T-helper 2 cell treated with Interferon-gamma antibody and Interleukin-4, amounts not matched to agents 100 ng/mL and 5 ng/mL, for 36 hours (primary cell): ENCODE results near the gene NME7. TPM values are rescaled to one million over a fixed set of nuclear protein-coding genes. Genes with fewer than 3 reads are reported as not detected.
"Not testable (repeated sequence)": the region's sequence is repeated elsewhere in the genome, so short reads cannot be mapped to it uniquely, and the experiment has no call there.

Experiments used
- intact Hi-C: fragments of 100-400 bp; cut with micrococcal nuclease; formaldehyde crosslinking; loops from one replicate; pipeline ENCODE4 v1.15.1; 2023
- total RNA-seq: library from RNA; stranded (reverse); gene quantifications from 2 replicates; pipeline ENCODE4 v1.2.3, GENCODE V29; 2022

The NME7 gene
- total RNA-seq, 1 donor from 2014 or later, result 19.7 TPM

GRCh38 chr1:169308313-169309039 lies 59.1 kb downstream of the NME7 start:
- intact Hi-C loops, result no loop called here

GRCh38 chr1:169307176-169307575 lies 60.4 kb downstream of the NME7 start:
- intact Hi-C loops, result no loop called here

- intact Hi-C loops, result no loop called here
These were observed 61.6 kb downstream of the NME7 start for GRCh38 chr1:169305948-169306347.

DNA sequence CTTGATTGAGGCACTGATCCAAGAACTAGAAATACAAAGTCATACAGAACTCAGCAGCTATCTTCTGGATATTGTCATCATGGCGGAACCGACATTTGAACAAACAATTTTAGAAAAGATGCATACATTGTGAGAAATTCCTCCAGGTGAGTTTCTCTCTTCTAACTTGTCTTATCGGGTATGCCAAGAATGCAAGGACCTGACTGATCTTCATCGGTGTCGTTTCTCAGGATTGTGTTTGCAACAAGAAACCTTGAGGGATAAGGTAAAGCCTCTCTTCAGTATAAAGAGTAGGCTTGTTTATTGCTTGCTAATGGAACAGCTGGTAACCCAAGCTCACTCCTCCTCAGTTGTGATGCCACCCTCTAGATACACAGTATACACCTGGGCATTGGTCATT lies 62.2 kb downstream of the NME7 start:
- intact Hi-C loops, result no loop called here

DNA sequence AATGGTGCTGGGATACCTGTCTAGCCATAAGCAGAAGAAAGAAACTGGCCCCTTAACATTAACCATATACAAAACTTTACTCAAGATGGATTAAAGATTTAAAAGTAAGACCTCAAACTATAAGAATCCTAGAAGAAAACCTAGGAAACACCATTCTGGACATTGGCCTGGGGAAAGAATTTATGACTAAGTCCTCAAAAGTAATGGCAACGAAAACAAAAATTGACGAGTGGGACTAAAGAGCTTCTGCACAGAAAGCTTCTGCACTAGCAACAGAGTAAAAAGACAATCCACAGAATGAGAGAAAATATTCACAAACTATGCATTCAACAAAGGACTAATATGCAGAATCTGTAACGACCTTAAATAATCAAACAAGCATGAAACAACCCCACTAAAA lies 66.7 kb downstream of the NME7 start:
- intact Hi-C loops, result no loop called here

DNA sequence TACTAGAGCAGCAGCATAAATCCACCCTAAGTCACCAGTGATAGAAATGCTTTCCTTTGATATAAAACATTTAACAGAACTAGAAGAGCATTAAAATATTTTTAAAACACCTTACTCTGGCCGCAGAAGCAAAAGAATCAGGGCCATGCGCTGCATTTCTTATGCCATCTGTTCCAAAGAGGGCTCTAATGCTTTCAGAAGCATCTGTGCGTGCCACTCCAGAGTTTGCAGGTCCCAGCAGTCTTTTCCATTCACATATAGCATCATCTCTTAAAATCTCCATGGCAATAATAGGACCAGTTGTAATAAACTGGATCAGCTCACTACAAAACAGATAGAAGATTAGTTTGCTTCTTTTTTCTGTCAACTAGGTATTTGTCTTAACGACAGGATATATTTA lies 69.2 kb downstream of the NME7 start:
- intact Hi-C loops, result no loop called here

DNA sequence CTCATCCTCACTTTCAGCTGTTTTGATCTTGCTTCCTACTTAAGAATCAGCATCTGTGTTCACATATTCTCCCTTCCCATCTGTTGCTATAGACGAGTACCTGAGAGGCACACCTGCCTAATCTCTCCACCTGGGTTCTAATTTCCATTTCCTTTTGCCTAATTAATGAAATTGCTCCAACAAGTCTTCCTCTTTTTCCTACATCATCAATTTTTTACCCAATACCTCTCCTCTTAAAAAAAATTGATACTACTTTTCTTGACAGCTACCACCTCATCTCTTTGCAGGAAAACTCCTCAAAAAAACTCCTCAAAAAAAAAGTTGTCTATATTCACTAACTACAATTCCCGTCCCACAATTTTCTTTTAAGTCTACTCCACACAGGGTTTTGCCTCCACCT lies 71.8 kb downstream of the NME7 start:
- intact Hi-C loops, result no loop called here

- intact Hi-C loops, result no loop called here
These were observed 72.2 kb downstream of the NME7 start for GRCh38 chr1:169295425-169295824.

GRCh38 chr1:169289016-169289415 lies 78.6 kb downstream of the NME7 start:
- intact Hi-C loops, result no loop called here

- intact Hi-C loops, result no loop called here
These were observed 79.6 kb downstream of the NME7 start for GRCh38 chr1:169288011-169288414.

- intact Hi-C loops, result no loop called here
These were observed 80.3 kb downstream of the NME7 start for GRCh38 chr1:169287280-169287679.

DNA sequence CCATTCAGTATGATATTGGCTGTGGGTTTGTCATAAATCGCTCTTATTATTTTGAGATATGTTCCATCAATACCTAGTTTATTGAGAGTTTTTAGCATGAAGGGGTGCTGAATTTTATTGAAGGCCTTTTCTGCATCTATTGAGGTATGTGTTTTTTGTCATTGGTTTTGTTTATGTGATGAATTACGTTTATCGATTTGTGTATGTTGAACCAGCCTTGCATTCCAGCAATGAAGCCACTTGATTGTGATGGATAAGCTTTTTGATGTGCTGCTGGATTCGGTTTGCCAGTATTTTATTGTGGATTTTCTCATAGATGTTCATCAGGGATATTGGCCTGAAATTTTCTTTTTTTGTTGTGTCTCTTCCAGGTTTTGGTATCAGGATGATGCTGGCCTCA lies 86.0 kb downstream of the NME7 start:
- intact Hi-C loops, result not testable (repeated sequence)

- intact Hi-C loops, result no loop called here
These were observed 96.5 kb downstream of the NME7 start for GRCh38 chr1:169271098-169271497.

- intact Hi-C loops, result no loop called here
These were observed 101.5 kb downstream of the NME7 start for GRCh38 chr1:169266133-169266532.

DNA sequence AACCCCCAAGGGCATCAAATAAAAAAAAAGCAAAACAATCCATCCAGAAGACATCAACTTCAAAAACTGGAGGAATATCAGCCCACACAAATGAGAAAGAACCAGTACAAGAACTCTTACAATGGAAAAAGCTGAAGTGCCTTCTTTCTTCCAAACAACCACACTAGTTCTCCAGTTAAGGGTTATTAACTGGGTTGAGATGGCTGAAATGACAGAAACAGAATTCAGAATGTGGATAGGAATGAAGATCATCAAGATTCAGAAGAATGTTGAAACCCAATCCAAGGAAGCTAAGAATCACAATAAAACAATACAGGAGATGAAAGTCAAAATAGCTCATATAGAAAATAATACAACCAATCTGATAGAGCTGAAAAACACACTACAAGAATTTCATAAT lies 104.5 kb downstream of the NME7 start:
- intact Hi-C loops, result no loop called here

DNA sequence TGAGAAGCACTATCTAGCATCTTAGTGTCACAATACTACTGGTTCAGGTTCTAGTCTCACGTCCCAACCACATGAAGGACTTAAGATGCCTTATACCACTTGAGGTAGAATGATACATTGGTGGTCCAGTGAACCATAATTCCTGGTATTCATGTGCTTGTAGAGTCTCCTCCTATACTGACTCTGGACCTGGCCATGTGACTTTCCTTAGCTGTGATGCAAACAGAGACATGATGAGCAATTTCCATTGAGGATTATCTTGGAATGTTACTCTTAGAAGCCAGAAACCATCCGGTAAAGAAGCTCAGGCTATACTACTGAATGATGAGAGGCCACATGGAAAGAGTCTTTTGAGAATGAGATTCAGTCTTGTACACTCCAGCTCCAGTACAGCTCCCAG lies 105.7 kb downstream of the NME7 start:
- intact Hi-C loops, result no loop called here

- intact Hi-C loops, result no loop called here
These were observed 107.0 kb downstream of the NME7 start for GRCh38 chr1:169260478-169261151.

GRCh38 chr1:169259816-169260215 lies 107.8 kb downstream of the NME7 start:
- intact Hi-C loops, result no loop called here

DNA sequence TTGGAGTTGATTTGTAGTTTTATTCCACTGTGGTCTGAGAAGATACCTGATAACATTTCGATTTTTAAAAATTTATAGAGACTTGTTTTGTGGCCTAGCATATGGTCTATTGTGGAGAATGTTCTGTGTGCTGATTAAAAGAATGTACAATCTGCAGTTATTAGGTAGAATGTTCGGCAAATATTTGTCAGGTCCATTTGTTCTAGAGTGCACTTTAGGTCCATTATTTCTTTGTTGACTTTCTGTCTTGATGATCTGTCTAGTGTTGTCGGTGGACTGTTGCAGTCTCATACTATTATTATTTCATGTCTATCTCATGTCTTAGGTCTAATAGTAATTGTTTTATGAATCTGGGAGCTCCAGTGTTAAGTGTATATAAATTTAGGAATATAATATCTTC lies 116.8 kb downstream of the NME7 start:
- intact Hi-C loops, result no loop called here

DNA sequence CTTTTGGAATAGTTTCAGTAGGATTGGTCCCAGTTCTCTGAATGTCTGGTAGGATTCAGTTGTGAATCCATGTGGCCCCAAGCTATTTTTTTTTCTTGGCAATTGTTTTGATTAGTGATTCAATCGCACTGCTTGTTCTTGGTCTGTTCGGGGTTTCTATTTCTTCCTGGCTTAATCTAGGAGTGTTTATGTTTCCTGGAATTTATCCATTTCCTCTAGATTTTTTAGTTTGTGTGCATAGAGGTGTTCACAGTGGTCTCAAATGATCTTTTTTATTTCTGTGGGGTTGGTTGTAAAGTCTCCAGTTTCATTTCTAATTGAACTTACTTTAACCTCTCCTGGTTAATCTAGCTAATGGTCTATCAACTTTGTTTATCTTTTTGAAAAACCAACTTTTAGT lies 117.6 kb downstream of the NME7 start:
- intact Hi-C loops, result no loop called here

- intact Hi-C loops, result no loop called here
These were observed 118.0 kb downstream of the NME7 start for GRCh38 chr1:169249611-169250010.

DNA sequence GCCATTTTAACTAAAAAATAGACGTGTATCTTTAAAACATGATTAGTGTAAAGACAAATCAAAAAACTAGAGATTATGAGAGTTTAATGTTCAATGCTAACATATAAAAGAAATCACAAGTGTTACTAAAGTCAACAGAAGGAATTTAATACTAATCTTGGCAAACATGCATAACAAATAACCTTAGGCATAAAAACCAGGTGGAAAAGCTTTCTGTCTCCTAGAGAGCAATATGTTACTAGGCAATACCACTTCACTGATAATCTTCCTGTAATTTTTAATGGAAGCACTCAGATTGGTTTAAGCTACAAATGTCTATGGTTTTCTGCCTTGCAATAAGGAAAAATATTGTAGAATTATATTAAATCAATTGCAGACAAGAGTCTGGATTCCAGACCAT lies 121.9 kb downstream of the NME7 start:
- intact Hi-C loops, result no loop called here
